ENCODE data around the gene CPSF7. TPM values are rescaled to one million over a fixed set of nuclear protein-coding genes. Genes with fewer than 3 reads are reported as not detected.

Gene CPSF7
- total RNA-seq, 1 experiment from 2014 or later: 145 TPM

- Histone ChIP-seq H4K20me1 (ENCODE audit: control insufficient read depth, insufficient read depth, insufficient read length) (no peaks in the 10 kb centered on the region), H3K18ac (ENCODE audit: insufficient read length, low read depth, low read length) (no peak overlapping the region), H3T11ph (ENCODE audit: low read length) (no peak overlapping the region), H3K23ac (ENCODE audit: insufficient read length, low read depth, low read length) (no peak overlapping the region), H3K14ac (ENCODE audit: insufficient read depth, low read length) (no peak overlapping the region), H3K56ac (ENCODE audit: insufficient read length, low read depth, low read length) (no peak overlapping the region), H3K9me3 (ENCODE audit: control insufficient read depth, low read depth, low read length) (no peaks in the 10 kb centered on the region), H3K23me2 (ENCODE audit: insufficient read length, low read depth, low read length, poor library complexity, severe bottlenecking) (no peaks in the 10 kb centered on the region), H2BK12ac (ENCODE audit: insufficient read length, low read depth, low read length) (no peak overlapping the region), H3K79me2 (ENCODE audit: insufficient read depth, low read length) (no peaks in the 10 kb centered on the region), H2AFZ (ENCODE audit: low read length) (no peak overlapping the region), H2BK5ac (ENCODE audit: insufficient read length, low read length) (no peak overlapping the region), H2BK15ac (ENCODE audit: low read depth, low read length) (no peak overlapping the region), H3K27me3 (ENCODE audit: insufficient read depth, low read length) (no peaks in the 10 kb centered on the region), H3K4ac (ENCODE audit: low read depth, low read length) (no peak overlapping the region), H2BK120ac (ENCODE audit: low read depth, low read length, poor library complexity, severe bottlenecking) (no peak overlapping the region), H3K9ac (ENCODE audit: extremely low read depth, insufficient read length, low read length) (no peak overlapping the region), H4K5ac (ENCODE audit: insufficient read length, low read depth, low read length) (no peak overlapping the region), H3K4me1 (ENCODE audit: insufficient read depth, low read length) (no peaks in the 10 kb centered on the region), H4K91ac (ENCODE audit: insufficient read length, low read depth, low read length) (no peak overlapping the region), H2BK20ac (ENCODE audit: low read depth, low read length, poor library complexity, severe bottlenecking) (no peak overlapping the region), H3K4me2 (ENCODE audit: insufficient read depth, insufficient read length, low read length) (no peak overlapping the region), H3K27ac (ENCODE audit: insufficient read length, low read depth, low read length) (no peak overlapping the region), H2AK5ac (ENCODE audit: insufficient read length, low read length) (no peak overlapping the region), H4K8ac (replicated peaks; ENCODE audit: insufficient read length, low read depth, low read length) (no peak overlapping the region), H3K79me1 (ENCODE audit: insufficient read depth, low read depth, low read length, poor library complexity, severe bottlenecking) (no peaks in the 10 kb centered on the region)
- no peak overlapping the region for H3K4me3 Mint-ChIP-seq
- TF ChIP-seq CTCF (conservative IDR thresholded peaks at IDR 0.05): no peak
- H3K36me3 Mint-ChIP-seq (ENCODE audit: insufficient read depth in 1 of 3, low read depth in 3 of 3): peaks cover 12 to 16% (median 15%) of the 10 kb centered on the region in 3 experiments; a peak in 6 of 7 replicates
- H3K27me3 Mint-ChIP-seq (ENCODE audit: low read depth): no peaks in the 10 kb centered on the region
- peaks cover 7 to 17% of the 10 kb centered on the region in 2 experiments for H3K4me1 Mint-ChIP-seq
- no peak overlapping the region for H3K27ac Mint-ChIP-seq
- DNase-seq: no peak
- 0 out of 5 replicates have a peak, but pooled peaks cover 0 to 3% of the 10 kb centered on the region in 2 experiments for H3K9me3 Mint-ChIP-seq
- no CpG with 5 or more reads among the region's 9 CpGs for WGBS (ENCODE audit: extremely low coverage, insufficient read length, low lambda C conversion rate)
Measured at GRCh38 chr11:61380884-61381283, 48.9 kb downstream of the CPSF7 start.
